Subcutaneous abdominal adipose tissue (tissue), 5 donors: ENCODE results near the gene MAPKAPK2.

Experiments
- H3K27ac ChIP-seq: one replicate; pipeline ENCODE4 v1.7.0; 2013; ENCODE audit warnings: low read depth, mild to moderate bottlenecking, inconsistent platforms, low read length, moderate library complexity
- H3K27me3 ChIP-seq, 5 donors: one replicate each; pipeline ENCODE4 v1.7.0; 2013; ENCODE audit warnings: low read length in 5 of 5, inconsistent platforms in 1 of 5; ENCODE audit not compliant: control insufficient read depth in 5 of 5, insufficient read depth in 4 of 5
- H3K36me3 ChIP-seq, 5 donors: one replicate each; pipeline ENCODE4 v1.7.0; 2013; ENCODE audit warnings: low read length in 5 of 5; ENCODE audit not compliant: control insufficient read depth in 5 of 5, insufficient read depth in 5 of 5
- H3K4me1 ChIP-seq, 5 donors: one replicate each; pipeline ENCODE4 v1.7.0; 2013; ENCODE audit warnings: low read length in 5 of 5, mild to moderate bottlenecking in 3 of 5, moderate library complexity in 1 of 5; ENCODE audit not compliant: control insufficient read depth in 5 of 5, insufficient read depth in 5 of 5
- H3K4me3 ChIP-seq, 5 donors: one replicate each; pipeline ENCODE4 v1.7.0; 2013; ENCODE audit warnings: low read length in 5 of 5, low read depth in 1 of 5
- H3K9ac ChIP-seq, 5 donors: one replicate each; pipeline ENCODE4 v1.7.0; 2013; ENCODE audit warnings: low read length in 5 of 5, mild to moderate bottlenecking in 4 of 5, moderate library complexity in 3 of 5
- H3K9me3 ChIP-seq, 5 donors: one replicate each; pipeline ENCODE4 v1.7.0; 2013; ENCODE audit warnings: low read length in 5 of 5; ENCODE audit not compliant: control insufficient read depth in 5 of 5
- donor health status: healthy.
- donor health status: healthy.
- donor health status: healthy.
- donor health status: healthy.
- donor health status: healthy.

The MAPKAPK2 gene

GRCh38 chr1:206736878-206737728, 52.4 kb downstream of the MAPKAPK2 start:
- no peak overlapping the region for H3K4me3 ChIP-seq
- no peaks in the 10 kb centered on the region for H3K9me3 ChIP-seq
- no peaks in the 10 kb centered on the region for H3K27me3 ChIP-seq
- peaks cover 0 to 30% (median 22%) of the 10 kb centered on the region in 5 donors for H3K36me3 ChIP-seq
- H3K9ac ChIP-seq, result peak overlapping the region in 1 of 5 donors; percentile 16
- no peak overlapping the region for H3K27ac ChIP-seq
- H3K4me1 ChIP-seq, result peaks cover 2 to 26% (median 13%) of the 10 kb centered on the region in 5 donors

DNA sequence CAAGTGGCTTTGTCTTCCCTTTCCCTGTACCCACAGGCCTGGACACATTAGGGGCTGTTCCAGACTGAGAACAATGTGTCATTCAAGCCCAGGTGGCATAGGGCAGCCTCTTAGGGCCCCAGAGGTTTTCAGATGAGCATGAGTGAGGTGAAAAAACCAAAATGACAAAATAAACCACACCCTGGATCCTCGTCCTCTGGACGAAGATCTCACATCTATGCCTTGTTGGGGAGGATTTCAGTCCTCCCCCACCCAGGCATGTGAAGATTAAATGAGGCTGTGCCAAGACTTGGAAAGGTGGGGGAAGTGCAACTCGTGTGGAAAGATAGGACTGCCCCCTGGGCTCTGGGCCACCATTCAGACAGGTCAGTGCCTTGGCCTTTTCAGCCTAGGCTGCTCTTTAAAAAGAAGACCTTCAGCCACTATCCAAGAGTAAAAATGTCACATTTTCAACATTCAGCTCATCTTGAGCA, 53.1 kb downstream of the MAPKAPK2 start:
- Histone ChIP-seq H3K27me3 (no peaks in the 10 kb centered on the region), H3K36me3 (peaks cover 0 to 23% (median 16%) of the 10 kb centered on the region in 5 donors), H3K4me3 (no peak overlapping the region), H3K4me1 (peaks cover 2 to 26% (median 13%) of the 10 kb centered on the region in 5 donors), H3K9me3 (no peaks in the 10 kb centered on the region), H3K27ac (no peak overlapping the region), H3K9ac (peak overlapping the region in 1 of 5 donors; percentile 16)

DNA sequence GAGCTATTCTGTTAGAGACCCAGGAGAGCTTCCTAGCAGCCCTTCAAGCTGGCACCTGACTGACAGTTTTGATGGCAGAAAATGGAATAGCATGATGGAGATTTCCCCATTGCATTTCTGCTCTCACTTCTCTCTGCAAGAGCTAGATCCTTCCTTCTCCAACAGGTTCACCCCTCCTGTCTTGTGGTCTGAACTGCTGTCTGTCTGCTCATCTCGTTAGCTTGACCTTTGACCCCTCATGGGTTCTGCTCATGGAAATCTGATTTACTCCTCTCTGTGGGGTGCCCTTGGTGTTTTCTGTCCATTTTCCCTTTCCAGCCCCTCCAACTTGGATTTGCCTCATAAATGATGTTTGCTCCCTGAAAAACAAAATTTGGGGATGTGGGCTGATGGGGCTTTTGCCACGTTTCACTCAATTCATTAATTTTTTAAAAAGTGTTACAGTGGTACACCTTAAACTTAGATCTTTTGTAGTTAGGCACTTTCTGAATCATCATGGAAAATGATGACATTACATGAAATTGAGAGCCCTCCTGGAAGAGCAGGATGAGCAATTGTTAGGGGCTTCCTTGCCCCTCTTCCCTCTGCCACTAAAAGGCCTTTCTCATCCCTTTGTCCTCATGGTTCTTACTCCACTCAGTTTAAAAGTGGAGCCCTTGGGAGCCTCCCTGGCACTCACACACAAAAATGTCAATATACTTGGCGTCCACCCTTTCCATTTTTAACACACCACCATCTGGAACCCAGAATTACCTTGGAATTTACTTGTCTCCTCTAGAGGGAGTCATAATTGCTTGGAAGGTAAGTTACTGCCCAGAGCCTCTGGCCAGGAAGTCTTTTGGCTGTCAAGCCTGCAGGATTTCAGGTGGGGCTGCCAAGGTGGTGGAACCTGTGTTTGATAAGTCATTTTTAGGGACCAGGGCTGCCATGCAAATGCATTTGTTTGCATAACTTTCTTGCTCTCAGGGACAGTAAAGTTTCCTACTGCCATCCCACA, 54.0 kb downstream of the MAPKAPK2 start:
- H3K27me3 ChIP-seq, result no peaks in the 10 kb centered on the region
- peaks cover 0 to 15% (median 9%) of the 10 kb centered on the region in 5 donors for H3K36me3 ChIP-seq
- no peak overlapping the region for H3K9ac ChIP-seq
- no peak overlapping the region for H3K4me3 ChIP-seq
- H3K9me3 ChIP-seq, result no peaks in the 10 kb centered on the region
- H3K27ac ChIP-seq, result no peak overlapping the region
- peaks cover 2 to 26% (median 11%) of the 10 kb centered on the region in 5 donors for H3K4me1 ChIP-seq

- peaks cover 0 to 11% (median 5%) of the 10 kb centered on the region in 5 donors for H3K36me3 ChIP-seq
- no peaks in the 10 kb centered on the region for H3K27me3 ChIP-seq
- peaks cover 2 to 26% (median 11%) of the 10 kb centered on the region in 5 donors for H3K4me1 ChIP-seq
- no peak overlapping the region for H3K27ac ChIP-seq
- H3K9ac ChIP-seq, result no peak overlapping the region
- H3K9me3 ChIP-seq, result no peaks in the 10 kb centered on the region
- H3K4me3 ChIP-seq, result no peak overlapping the region
Measured at GRCh38 chr1:206739411-206740076, 54.8 kb downstream of the MAPKAPK2 start.

DNA sequence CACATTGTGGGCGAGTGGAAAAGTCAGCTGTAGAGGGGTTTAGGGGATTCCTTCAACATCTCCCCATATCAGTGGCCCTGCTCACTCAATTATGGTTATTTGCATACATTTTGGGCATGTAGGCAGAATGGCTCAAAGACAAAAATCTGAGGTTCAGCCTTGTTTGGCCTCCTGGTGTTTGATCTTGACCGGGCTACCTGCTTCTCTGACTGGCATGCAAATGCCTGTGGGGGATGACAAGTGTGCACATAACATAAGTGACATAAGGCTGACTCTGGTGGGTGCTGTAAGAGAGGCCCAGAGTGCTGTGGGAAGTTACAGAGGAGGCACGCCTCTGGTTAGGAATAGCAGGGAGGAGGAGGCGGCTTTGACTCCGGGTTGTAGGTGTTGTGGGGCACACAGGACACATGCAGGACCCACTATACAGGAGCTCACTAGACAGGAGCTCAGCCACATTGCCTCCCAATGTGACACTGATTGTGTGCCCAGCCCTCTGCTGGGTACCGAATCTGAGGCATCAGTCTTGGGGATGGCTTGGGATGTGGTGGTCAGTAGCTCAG, 56.5 kb downstream of the MAPKAPK2 start:
- Histone ChIP-seq H3K4me1 (peaks cover 2 to 13% (median 10%) of the 10 kb centered on the region in 5 donors), H3K27me3 (peaks cover 0 to 3% (median 0%) of the 10 kb centered on the region in 5 donors), H3K36me3 (no peaks in the 10 kb centered on the region)

GRCh38 chr1:206742719-206743383, 58.1 kb downstream of the MAPKAPK2 start:
- H3K9ac ChIP-seq, result no peak overlapping the region
- peaks cover 2 to 13% (median 10%) of the 10 kb centered on the region in 5 donors for H3K4me1 ChIP-seq
- H3K27me3 ChIP-seq, result peaks cover 0 to 3% (median 0%) of the 10 kb centered on the region in 5 donors
- H3K4me3 ChIP-seq, result no peak overlapping the region
- no peaks in the 10 kb centered on the region for H3K9me3 ChIP-seq
- H3K27ac ChIP-seq, result no peak overlapping the region
- no peaks in the 10 kb centered on the region for H3K36me3 ChIP-seq

More for the DNA sequence above, 56.5 kb downstream of the MAPKAPK2 start:
- Histone ChIP-seq H3K9me3 (no peaks in the 10 kb centered on the region), H3K27ac (no peak overlapping the region), H3K9ac (no peak overlapping the region), H3K4me3 (no peak overlapping the region)

DNA sequence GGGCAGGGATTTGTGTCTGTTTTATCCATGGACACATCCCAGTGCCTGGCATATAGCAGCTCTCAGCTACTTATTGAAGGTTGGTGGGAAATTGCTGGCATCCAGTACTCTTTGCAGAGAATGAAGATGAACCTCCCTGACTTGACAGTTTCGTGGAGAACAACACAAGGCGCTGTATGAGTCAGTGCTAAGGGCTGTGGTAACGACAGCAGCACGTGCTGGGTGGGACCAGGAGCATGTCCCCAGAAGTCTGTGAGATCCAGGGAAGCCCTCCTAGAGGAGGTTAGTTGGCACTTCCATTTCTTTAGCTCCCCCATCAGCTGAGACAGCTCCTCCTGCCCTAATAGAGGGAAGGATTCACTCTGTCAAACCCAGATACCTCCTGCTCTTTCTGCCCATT, 60.0 kb downstream of the MAPKAPK2 start:
- no peak overlapping the region for H3K9ac ChIP-seq
- H3K27me3 ChIP-seq, result peaks cover 0 to 3% (median 0%) of the 10 kb centered on the region in 5 donors
- no peak overlapping the region for H3K27ac ChIP-seq
- H3K9me3 ChIP-seq, result no peaks in the 10 kb centered on the region
- H3K4me1 ChIP-seq, result no peaks in the 10 kb centered on the region
- H3K4me3 ChIP-seq, result no peak overlapping the region
- H3K36me3 ChIP-seq, result no peaks in the 10 kb centered on the region

DNA sequence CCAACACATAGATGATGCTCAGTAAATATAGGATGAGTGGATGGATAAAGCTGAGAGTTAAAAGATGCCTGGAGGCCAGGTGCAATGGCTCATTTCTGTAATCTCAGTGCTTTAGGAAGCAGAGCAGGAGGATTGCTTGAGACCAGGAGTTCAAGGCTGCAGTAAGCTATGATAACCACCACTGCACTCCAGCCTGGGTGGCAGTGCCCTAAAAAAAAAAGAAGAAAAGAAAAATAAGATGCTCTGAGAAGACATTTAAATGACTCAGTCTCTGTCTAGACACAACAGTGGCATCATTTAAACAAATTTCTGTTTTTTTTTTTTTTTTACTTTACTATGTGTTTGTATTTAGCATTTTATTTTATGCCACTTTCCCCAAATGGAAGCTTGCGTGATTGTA, 60.6 kb downstream of the MAPKAPK2 start:
- Histone ChIP-seq H3K36me3 (no peaks in the 10 kb centered on the region), H3K9ac (no peak overlapping the region), H3K4me1 (peaks cover 0 to 6% (median 0%) of the 10 kb centered on the region in 5 donors), H3K9me3 (no peaks in the 10 kb centered on the region), H3K27me3 (peaks cover 0 to 3% (median 0%) of the 10 kb centered on the region in 5 donors), H3K4me3 (no peak overlapping the region), H3K27ac (no peak overlapping the region)
